T-helper 2 cell treated with Interferon-gamma antibody and Interleukin-4, amounts not matched to agents 100 ng/mL and 5 ng/mL, for 36 hours (primary cell): ENCODE results near the gene GATA3. TPM values are rescaled to one million over a fixed set of nuclear protein-coding genes. Genes with fewer than 3 reads are reported as not detected.

Experiments used
- intact Hi-C: fragments of 100-400 bp; cut with micrococcal nuclease; formaldehyde crosslinking; loops from one replicate; pipeline ENCODE4 v1.15.1; 2023
- total RNA-seq: library from RNA; stranded (reverse); gene quantifications from 2 replicates; pipeline ENCODE4 v1.2.3, GENCODE V29; 2022

The GATA3 gene
- total RNA-seq, 1 donor from 2014 or later, result 161 TPM

DNA sequence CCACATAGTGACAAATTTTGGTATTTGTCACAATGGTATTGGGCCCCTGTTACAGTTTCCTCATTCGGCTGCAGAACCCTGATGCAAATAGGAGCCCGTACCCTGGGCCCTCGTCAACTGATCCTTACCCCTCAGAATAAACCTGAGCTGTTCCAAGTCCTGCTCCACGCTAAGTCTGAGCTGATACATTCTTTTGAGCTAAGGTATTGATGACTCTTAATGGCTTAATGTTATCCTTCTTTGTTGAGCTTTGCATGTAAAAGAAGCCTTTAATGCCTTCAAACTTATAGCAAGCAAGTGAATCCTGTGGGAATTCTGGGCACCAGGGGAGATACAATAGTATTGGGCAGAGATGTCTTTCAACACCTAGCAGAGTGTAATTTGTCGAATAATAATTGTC is 31.8 kb downstream of the GATA3 start:
- intact Hi-C loops, result loop anchor here (5.0 kb wide), 1 partner anchor 51 kb away; no protein-coding TSS in a partner anchor

DNA sequence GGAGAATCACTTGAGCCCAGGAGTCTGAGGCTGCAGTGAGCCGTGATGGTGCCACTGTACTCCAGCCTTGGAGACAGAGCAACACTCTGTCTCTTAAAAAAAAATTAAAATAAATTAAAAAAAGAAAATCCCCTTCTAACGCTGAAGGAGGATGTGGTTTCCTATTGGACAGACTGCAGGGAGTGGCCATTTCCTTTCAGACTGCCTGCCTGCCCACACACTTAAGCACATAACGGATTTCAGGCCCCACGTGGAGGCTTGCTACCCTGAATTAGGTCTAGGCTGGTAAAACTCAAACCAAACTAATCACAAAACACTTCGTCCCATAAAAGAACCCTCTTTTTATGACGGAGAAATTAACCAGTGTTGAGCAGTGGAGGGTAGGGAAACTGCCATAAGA is 34.0 kb downstream of the GATA3 start:
- intact Hi-C loops, result loop anchor here (5.0 kb wide), 1 partner anchor 49 kb away; no protein-coding TSS in a partner anchor

DNA sequence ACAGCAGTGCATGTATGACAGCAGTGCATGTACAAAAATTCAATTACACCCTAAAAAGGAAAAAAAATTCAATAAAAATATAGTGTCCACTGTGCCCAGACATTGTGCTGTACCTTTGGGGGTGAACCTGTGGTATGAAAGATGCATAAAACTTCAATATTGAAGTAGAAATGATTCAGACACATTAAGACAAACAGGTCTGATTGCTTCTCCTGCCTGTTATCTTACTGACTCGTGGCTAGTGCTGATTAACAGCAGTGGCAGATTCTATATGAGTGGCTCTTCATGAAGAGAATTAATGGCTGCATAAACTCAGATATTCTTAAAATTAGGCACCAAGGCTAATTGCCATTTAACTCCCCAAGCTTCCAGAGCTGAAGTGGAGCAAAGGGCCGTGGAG is 37.9 kb downstream of the GATA3 start:
- intact Hi-C loops, result no loop called here

DNA sequence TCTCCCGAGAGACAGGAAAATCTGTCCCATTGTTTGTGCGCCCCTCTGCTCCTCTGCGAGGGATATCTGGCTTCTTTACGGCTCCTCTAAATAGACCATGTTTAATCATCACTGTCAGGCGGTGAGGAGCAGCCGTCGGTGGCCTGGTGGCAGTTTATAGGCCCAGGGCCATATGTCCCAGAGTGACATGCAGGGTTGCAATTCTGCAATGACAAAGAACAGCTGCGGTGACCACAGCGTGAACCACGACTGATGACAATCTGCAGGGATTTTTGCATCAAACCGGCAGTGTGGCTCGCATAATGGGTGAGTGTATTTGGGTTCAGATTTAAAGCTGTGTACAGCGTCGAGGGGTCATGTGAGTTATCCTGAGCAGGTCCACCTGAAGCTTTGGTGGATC is 41.5 kb downstream of the GATA3 start:
- intact Hi-C loops, result no loop called here

DNA sequence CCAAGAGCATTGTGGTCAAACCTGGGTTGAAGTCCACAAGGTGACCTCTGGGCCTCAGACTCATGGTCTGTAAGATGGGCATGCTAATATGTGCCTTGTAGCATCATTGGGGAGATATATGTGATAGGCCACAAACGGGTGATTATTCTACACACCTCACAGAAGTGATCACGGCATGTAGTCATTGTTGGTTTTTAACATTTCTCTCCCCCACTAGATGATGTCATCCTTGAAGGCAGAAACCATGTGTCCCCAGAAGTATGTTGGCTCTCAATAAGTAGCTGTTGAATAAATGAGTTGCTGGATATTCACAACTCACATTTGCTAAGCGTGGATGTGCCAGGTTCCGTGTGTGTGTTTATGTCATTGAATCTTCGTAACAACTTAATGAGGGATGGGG is 42.4 kb downstream of the GATA3 start:
- intact Hi-C loops, result no loop called here

DNA sequence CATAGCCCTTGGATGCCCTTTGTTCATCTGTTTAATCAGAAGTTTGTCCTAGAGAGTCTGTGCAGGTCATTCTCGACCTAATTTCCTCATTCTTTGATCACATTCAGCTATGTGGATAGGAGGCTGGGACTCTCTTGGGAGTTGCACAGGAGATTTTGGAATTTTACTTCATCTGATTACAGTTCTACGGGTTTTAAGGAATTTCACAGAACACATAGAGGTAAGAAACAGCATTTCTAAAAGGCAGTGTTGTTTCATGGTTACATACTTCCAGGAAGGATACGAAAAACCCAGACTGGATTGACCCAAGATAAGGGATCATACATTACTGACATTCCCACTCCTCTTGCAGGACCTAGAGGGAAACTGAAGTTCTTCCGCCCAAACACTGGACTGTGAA is 45.9 kb downstream of the GATA3 start:
- intact Hi-C loops, result no loop called here

DNA sequence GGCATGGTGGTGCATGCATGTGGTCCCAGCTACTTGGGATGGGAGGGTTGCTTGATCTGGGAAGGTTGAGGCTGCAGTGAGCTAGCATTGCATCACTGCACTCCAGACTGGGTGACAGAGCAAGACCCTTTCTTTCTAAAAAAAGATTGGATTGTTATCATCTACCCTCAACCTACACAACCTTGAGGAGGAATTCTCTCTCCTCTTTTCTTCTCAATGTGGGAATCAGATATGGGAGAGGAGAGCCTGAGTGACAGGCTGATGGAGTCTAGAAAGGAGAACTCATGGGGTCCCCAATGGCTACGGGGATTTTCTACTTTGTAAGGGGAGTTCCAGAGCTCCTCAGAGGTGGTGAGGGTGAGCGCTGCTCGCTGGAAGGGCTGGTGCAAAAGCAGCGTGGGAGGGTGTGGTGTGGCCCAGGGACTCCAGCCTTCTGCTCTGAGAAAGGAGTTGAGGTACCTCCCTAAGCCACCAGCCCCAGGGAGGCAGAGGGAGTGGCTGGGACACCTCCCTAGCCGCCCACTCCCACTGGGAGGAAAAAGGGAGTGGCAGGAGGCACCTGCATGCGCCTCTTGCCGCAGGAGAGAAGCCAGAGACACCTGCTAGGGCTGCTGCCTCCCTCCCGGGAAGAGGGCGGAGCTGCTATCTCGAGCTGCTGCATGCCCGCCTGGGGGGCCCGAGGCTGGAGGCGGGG is 48.4 kb downstream of the GATA3 start:
- intact Hi-C loops, result no loop called here

DNA sequence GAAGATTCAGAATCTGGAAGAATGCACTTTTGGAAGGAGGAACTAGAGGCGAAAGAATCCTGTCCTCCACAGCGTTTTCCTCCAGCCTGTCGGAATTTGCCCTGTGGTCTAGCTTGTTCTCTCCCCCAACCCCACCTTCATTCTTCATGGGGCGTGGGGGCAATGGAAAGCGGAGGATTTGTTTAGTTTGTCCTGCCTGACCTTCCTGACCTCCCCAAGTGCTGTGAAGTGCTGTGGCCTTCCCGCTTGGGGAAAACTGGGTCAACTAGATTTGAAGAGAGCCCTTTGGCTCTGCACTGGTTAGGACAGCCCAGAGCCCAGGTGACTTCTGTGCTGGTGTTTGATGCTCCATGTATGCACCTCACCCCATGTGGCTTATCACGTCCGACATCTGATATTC is 49.1 kb downstream of the GATA3 start:
- intact Hi-C loops, result no loop called here

DNA sequence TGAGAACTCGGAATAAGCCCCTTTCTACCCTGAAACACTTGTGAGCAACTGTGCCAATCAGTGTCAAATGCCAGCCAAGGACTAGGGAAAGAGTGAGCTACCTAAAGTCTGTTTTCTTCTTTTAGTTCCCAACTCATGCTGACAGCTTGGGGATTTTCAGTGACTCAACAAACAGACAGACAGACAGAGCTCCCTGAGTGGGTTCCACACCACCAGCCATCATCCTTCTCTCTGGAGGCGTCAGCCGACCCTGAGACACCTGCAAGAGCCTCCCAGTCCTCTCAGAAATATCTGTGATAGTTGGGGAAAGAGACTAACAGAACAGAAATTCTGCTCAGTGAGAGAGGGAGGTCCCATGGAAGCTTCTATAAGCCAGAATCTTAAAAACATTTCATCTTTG is 49.5 kb downstream of the GATA3 start:
- intact Hi-C loops, result no loop called here

DNA sequence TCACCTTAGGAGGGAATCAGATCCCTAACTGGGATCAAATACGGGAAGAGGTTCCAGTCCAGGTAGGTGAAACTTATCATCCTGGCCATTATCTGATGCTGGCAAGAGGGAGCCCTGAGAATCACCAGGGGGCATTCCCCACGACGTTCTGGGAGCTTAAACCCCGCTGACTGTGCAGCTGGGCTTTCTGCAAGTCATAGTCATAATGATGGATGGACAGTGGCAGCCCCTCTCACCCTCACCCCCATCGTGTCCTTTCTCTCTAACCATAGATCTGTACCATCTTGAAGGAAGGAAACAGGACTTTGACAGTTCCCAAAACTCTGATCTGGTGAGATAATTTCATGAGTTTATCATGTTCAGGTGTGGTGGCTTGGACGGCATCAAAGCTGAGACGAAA is 50.2 kb downstream of the GATA3 start:
- intact Hi-C loops, result no loop called here

DNA sequence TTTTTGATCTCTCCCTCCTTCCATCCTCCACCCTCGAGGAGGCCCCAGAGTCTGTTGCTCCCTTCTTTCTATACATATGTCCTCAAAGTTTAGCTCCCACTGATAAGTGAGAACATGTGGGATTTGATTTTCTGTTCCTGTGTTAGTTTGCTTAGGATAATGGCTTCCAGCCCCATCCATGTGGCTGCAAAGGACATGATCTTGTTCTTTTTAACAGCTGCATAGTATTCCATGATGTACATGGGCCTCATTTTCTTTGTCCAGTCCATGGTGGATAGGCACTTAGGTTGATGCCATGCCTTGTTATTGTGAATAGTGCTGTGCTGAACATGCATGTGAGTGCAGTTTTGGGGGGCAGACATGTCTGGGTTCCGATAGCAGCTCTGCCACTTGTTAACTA is 51.4 kb downstream of the GATA3 start:
- intact Hi-C loops, result no loop called here

DNA sequence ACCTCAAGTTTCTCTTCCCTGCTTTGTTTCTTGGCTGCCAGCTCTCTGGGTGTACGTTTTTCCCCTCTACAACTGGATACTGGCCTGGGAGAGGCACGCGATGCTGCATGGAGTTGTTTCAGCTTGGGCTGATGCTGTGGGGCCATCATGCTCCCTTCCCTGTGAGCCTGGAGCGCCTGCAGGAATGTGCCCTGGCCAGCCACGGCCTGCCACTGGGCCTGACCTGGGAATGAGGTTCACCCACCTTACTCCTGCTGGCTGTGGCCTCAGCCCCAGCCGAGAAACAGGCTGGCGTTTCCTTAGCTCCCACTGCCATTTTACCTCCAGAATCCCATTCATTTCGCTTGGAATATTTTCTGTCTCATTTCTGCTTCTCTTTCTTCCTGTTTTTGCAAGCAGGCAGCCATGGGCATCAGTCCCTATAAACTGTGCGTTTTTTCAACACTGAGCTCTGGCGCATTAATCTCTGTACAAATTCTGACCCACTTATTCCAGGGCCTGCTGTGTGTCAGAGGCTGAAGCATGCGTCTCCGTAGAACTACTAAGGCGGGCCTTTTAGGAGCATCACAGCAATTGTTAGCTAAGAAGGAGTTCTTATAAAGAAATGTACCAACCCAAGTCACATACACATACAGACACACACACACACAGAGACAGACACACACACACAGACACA is 57.9 kb downstream of the GATA3 start:
- intact Hi-C loops, result no loop called here

DNA sequence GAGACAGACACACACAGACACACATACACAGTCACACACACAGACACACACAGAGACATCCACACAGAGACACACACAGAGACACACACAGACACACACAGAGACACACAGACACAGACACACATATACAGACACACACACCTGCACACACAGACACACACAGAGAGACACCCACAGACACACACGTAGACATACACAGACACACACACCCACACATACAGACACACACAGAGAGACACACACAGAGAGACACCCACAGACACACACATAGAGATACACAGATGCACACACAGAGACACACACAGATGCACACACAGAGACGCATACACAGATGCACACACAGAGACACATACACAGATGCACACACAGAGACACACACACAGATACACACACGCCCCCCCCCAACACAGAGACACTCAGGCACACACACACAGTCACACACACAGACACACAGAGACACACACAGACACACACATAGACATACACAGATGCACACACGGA is 58.5 kb downstream of the GATA3 start:
- intact Hi-C loops, result no loop called here

DNA sequence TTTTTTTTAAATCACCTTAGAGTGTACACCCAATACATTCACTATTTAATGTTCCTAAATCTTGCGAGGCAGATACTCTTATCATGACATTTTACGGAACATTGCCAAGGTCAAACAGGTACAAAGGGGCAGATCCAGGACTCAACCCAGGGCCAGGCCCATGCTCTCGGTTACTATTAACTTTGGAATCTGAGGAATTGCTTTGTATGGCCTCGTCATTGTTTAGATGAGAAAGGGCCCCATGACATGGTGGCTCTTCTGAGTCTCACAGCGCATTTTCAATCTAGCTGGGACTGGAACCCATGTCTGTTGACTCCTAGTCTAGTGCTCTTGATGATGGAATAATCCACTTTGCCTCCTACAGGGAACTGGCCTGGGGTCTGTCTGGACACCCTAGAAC is 59.1 kb downstream of the GATA3 start:
- intact Hi-C loops, result no loop called here

DNA sequence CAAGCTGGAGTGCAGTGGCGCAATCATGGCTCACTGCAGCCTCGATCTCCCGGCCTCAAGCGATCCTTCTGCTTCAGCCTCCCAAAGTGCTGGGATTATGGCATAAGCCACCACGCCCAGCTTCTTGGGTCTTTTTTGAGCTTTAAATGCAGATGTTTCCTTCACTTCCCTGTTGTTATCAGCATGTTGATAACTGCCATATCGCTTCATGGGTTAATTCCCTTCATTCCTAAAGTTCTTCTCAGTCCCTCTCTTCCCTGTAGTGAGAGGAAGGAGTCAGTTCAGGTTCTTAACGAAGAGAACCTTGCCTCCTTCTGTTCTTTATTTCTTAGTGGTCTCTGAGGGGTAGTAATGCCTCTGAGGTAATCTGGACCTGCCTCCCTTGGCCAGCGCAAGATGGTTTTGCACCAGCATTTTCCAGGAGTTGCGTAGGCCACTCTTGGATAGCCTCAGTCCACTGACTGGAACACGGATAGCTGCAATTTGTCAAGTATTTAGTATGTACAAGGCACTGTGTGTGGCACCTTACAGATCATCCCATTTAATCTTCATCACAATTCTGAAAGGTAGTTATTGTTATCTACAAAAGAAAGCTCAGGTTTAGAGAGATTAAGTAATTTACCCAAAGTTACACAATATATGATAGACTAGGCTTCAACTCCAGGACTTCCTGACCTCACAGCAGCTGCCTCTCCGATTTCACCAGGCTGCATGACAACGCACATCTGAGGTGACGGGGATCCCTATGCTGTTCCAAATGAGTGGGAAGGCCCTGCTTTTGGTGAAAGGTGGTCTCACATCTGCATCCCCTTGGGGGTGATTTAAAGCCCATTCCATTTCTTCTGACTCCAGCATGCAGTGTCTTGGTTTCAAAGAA is 60.5 kb downstream of the GATA3 start:
- intact Hi-C loops, result no loop called here

DNA sequence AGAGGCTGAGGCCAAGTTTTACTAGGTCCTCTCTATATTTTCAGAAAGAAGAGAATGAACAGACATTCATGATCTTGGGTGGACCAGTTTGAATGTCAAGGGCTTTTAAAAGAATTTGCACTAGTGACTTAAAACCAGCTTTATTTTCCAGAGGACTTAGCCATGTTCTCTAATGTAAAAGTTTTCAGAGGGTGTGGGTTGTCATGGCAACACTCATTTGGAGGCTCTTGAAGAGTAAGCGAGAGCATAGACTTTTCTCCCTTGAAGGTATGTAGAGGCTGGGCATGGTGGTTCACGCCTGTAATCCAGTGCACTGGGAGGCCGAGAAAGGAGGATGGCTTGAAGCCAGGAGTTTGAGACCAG is 61.1 kb downstream of the GATA3 start:
- intact Hi-C loops, result no loop called here

DNA sequence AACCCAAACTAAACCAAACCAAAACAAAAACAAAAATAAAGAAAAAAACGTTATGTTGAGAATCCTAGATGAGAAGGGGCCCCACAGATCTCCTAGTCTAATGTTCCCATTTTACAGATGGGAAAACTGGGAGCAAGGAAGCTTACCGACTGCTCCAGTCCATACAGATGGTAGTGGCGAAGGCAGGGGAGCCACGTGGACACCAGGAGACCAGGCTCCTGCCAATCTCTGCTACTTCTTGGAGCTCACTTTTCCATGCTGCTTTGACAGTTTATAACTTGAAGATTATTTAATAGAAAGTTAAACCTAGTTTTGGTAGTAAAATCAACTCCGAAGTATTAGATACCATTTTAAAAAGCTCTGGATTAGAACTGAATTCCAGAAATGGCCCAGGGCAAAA is 62.0 kb downstream of the GATA3 start:
- intact Hi-C loops, result no loop called here

DNA sequence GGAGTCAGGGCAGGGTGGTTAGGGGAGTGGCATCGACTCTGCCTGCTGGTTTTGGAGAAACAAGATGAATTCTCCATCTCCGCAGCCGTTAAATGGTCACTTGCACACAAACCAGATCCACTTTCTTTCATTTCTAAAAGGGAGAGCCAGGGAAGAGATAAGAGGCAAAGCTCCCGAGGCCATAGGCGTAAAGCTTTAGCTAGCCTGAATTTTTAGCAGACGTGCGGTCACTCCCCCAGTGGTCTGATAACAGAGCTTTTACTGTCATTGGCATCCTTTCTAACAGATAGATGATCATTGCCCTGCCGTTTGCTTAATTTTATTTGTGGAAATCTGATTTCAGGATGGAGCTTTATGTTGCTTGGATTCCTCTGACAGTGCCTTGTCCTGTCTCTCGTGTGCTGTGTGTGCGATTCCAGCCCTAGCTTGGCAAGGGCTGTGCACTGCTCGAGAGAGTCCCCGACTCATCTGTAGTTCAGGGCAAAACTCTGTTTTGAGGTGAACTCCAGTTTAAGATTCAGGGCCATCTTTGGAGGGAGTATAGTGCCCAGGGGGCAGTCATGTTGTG is 62.5 kb downstream of the GATA3 start:
- intact Hi-C loops, result no loop called here

DNA sequence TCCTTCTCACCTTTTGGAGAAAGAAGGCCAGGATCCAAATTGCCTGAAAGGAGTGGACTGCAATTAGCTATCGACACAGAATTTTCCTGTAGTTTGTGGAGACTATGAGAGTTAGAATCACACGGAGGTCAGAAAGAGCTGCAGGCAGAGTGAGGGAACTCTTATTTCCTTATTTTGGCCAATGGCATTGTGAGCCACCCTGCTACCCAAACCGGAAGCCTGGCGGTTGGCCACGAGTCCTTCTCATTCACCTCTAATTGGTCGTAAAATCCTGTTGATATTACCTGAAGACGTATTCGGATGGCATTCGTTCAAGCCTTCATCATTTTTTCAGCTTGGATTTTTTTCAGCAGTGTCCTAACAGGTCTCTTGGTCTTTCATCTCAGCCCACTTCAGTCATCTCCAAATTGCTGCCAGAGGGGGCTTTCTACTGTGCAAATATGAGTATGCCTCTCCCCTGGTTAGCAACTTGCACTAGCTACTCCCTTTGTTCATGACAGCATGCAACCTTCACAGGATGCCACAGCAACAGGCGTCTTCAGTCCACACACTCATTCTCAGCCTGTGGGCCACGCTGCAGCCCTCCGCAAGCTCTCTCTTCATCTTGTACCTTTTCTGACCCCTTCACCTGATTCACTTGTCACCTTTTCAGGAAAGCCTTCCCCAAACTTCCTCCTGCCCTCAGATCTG is 66.9 kb downstream of the GATA3 start:
- intact Hi-C loops, result no loop called here

DNA sequence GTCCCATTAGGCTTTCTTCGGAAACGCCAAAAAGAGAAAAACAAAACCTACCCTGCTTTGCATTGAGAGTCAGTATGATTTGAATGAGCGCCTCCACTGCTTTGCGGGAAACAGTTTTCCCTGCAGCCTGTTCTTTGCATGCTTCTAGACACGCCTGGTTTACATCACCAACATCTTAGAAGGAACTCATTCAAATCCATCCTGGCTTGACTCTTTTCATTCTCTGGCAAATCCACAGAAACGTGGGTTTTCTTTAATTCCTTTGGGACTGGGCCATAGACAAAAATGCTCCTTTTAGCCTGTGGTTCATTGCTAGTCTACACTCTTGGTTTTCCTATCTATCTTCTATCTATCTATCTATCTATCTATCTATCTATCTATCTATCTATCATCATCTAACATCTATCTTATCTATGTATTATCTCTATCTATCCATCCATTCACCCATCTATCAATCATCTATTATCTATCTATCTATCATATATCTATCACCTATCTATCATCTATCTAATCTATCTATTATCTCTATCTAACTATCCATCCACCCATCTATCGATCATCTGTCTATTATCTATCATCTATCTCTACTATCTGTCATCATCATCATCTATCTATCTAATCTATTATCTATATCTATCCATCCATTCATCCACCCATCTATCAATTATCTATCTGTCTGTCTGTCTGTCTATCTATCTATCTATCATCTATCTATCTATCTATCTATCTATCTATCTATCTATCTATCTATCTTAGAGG is 68.3 kb downstream of the GATA3 start:
- intact Hi-C loops, result no loop called here
